GM18498 (cell line): ENCODE measurements around the gene C10orf67.
A peak's percentile ranks its signal among the peaks of the same experiment; 100 is the strongest.
"Not testable (repeated sequence)": the region's sequence is repeated elsewhere in the genome, so short reads cannot be mapped to it uniquely, and the experiment has no call there.

Experiments
- ATAC-seq: cut with Tn5 transposase; IDR thresholded peaks from one replicate; pipeline ENCODE4 v1.9.1; 2021; ENCODE audit warnings: mild to moderate bottlenecking, moderate library complexity; ENCODE audit not compliant: unreplicated experiment

The C10orf67 gene

GRCh38 chr10:23326544-23327307, 17.9 kb downstream of the C10orf67 start:
- ATAC-seq: no peak

GRCh38 chr10:23325132-23325531, 19.5 kb downstream of the C10orf67 start:
- peak; percentile 97 for ATAC-seq

DNA sequence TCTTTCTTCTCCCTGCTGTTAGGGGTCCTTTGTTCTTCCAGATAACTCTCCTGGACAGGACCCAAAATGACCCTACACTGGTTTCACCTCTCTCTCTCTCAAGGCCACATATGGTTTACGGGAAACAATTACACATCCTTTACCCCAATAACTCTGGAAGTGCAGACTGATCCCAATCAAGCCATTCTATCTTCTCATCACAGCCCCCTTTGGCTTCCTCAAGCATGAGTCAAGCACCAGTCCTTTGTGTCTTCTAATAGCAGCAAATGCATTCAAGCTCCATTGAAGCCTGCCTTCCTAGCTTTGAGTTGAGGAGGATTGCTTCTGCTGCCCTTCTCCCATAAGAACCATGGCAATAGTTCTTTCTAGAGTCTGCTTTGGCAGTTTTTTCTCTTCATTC, 20.2 kb downstream of the C10orf67 start:
- no peak for ATAC-seq

DNA sequence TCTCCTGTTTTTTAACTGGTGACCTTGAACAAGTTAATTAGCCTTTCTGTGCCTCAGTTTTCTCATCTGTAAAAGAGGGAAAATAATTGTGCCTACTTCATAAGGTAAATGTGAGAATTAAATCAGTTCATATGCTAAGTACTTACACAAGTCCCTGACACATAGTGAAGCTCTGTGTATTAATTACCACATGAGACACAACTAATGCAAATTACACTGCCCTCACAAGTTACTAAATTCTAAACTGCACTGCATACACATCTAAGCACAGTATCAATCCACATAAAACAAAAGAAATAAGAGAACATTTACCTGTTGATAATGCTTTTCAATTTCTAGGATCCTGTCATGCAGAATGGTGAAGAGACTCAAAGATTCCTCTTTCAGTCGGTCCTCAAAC, 22.5 kb downstream of the C10orf67 start:
- ATAC-seq: no peak

- ATAC-seq: no peak
Observed at GRCh38 chr10:23319835-23320234, 24.8 kb downstream of the C10orf67 start.

DNA sequence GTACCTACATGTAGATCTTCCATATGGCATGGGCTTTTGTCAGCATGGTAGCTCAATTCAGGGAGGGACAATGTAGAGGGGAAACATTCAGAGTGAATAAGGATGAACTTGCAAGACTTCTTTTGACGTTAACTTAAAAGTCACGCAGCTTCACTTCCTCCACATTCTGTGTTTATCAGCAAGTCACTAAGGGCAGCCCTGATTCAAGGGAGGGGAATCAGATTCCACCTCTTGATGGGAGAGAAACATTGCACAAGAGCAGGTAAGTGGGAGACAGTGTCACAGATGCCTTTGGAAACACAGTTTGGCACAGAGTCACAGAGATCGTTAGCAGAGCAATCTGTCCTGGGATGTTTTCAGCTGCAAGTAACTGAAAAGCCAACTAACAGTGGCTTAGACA, 26.2 kb downstream of the C10orf67 start:
- no peak for ATAC-seq

- ATAC-seq: no peak
Observed at GRCh38 chr10:23317416-23317815, 27.2 kb downstream of the C10orf67 start.

- ATAC-seq: no peak
Observed at GRCh38 chr10:23316406-23316805, 28.2 kb downstream of the C10orf67 start.

- ATAC-seq: no peak
Observed at GRCh38 chr10:23315966-23316365, 28.6 kb downstream of the C10orf67 start.

DNA sequence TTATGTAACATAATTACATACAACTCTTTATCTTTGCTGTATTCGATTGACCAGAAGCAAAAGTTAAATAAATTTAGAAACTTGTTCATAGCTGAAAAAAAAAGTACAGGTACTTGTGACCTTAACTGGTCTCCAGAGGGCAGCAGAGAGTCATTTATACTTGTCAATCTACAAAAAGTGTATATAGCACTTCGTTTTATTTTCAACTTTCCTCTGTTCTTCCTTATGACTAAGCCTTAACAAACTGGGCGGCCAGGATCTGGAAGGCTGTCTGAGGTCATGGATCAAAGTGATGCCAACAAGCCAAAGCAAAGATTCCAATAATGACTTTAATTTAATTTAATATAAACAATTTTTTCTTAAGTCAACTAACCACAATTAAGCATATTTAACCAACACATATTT, 29.8 kb downstream of the C10orf67 start:
- peak; percentile 60 for ATAC-seq

DNA sequence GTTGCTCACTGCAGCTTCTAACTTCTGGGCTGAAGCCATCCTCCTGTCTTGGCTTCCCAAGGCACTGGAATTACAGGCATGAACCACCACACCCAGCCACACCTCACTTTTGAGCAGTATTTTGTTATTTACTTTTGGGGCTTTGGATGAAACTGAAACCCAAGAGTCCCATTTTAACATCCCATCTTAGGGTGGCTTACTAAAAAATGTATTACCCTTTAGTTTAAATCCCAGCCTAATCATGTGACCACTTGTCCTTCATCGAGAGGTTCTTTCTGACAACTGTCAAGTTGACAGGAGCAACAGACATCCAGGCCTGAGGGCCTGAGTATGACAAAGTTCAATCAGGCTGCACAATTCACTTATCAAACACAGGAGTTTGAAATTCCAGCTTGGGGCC, 33.6 kb downstream of the C10orf67 start:
- ATAC-seq: no peak

DNA sequence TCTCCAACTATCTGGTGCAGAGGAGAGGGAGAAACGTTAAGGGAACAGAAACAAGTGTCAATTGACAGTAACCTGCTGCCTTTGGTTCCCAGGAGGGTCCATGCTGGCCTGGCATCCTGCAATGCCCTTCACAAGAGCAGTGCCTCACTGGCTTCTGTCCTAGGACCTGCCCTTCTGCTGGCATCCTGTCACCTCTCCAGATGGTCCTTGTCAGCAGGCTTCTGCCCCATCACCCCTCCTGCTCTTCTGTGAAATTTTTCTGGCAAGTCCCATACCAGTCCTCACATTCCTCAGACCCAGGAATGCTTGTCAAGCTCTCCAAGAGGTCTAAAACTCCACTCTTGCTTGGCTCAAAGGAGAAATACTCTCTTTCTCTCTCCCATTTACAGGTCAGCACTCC, 34.2 kb downstream of the C10orf67 start:
- no peak for ATAC-seq

DNA sequence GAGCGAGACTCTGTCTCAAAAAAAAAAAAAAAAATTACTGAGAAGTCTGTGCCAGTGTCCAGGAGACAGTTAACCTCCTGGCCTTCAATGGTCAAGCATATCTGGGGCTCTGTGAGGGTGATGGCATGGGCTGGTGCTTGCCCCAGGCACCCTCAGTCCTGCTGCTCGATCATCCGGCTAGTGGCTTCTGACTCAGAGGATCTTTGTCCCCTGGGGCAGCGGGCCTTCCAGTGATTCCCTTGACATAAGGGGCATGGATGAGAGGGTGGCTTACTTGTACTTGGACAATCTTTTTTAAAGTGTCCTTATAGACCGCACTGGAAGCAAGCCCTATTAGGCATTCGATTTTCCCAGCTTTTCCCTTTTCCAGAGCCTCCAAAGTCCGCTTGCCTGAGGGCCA, 44.6 kb downstream of the C10orf67 start:
- ATAC-seq: not testable (repeated sequence)

GRCh38 chr10:23294638-23295247, 49.9 kb downstream of the C10orf67 start:
- ATAC-seq: no peak

DNA sequence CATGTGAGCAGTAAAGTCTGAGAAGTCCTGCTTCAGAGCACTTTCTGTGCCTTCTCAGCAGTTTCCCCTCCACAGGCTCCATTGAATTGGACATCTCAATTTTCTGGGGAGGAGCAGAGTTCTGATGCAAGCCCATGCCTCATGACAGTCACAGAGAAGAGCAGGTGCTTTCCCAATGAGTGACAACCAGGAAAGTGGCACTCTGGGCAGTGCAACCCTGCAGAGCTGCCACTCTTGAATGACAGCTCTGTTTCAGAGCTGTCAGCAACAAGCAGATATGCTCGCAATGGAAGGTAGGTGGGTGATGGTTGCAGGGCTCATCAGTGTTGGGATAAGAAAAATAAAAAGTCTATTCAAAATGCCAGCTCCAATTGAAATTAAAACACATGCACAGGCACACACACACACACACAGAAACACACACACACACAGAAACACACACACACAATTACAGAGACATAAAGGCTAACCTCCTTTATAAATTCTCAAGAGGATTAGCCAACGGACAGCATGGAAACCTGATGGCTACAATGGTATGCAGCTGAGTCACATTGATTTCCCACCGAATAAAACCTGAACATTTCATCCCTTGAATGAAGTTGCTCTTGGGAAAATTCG, 50.5 kb downstream of the C10orf67 start:
- no peak for ATAC-seq

GRCh38 chr10:23293145-23293724, 51.4 kb downstream of the C10orf67 start:
- peak; percentile 91 for ATAC-seq

- ATAC-seq: no peak
Observed at GRCh38 chr10:23291551-23292334, 52.9 kb downstream of the C10orf67 start.

GRCh38 chr10:23284674-23285335, 59.8 kb downstream of the C10orf67 start:
- no peak for ATAC-seq

DNA sequence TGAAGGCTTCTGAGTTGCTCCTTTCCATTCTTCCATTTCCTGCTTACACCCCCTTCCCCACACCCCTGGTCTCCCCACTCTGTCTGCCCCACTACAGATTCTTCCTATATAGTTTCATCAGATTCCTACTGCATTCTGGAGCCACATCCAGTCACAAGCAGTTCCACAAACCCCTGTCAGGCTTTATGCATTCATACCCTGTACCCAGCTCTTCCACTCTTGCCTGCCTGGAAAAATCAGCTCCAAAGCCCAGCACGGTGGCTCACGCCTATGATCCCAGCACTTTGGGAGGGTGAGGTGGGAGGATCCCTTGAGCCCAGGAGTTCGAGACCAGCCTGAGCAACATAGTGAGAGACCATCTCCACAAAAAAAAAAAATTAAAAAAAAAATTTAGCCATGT, 60.4 kb downstream of the C10orf67 start:
- ATAC-seq: no peak

- ATAC-seq: no peak
Observed at GRCh38 chr10:23283680-23284079, 60.9 kb downstream of the C10orf67 start.

DNA sequence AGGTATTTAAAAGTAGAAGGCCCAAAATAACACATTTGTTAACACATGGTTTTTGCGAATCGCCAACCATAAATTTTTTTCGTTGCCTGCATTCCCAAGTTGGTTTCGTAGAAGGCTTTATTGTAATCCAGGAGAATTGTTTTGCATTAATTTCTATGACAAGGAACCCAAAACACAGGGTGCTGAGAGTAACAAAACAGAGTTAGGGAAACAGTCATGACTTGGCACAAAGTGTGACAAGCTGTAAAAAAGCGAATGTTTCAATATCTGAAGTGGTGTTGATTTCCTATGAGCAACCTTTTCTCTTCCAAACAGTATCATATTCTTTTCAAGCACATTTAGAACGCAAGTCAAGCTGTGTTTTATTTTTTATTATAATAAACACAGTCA, 63.6 kb downstream of the C10orf67 start:
- no peak for ATAC-seq
